Measurements from ENCODE around the gene CDCA3. TPM values are rescaled to one million over a fixed set of nuclear protein-coding genes. Genes with fewer than 3 reads are reported as not detected.
A peak's percentile ranks its signal among the peaks of the same experiment; 100 is the strongest.

Gene CDCA3
- total RNA-seq = 10 to 100 TPM; 74.6 to 83.8 TPM

DNA sequence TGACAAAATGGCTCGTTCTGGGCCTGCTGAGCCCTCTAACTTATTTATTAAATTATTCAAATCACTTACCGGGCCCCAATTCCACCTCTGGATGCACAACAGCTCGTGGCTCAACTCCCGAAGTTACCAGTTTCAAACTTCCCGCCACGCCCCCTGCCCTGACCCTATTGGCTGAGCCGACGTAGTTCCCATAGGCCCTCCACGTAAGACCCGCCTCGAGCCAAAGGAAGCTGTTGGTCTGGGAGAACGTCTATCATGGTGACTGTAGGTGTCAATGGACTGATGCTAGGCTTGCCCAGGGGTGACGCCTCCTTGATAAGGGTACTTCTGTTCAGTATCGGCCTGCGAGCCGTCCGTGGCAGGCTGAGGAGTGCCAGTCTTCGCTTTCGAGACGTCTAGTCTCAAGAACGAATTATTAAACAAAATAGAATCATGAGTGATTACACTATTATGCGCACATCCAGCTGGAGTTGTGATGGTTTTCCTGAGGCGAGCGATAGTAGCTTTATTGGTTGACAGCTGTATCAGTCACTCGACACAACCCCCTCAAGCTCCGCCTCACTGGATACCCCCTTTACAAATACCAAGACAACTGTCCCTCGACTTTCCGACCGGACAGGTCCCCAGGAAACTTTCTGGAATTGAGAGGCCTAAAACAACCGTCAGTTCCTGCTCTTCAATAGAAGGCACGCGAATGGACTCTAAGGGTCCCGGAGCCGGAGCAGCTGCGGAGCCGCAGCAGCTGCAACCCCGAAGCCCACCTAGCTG is at the start of gene CDCA3:
TSS of gene CDCA3 (minus strand) at position 134 of the 768 bp plus-strand sequence. CDS start 334 bp downstream, outside the sequence.
- DNase-seq (peak; percentile 98), ATAC-seq (peak; percentile 57)
- Mint-ChIP-seq H3K4me1 (ENCODE audit: low read depth) (peaks cover 29% of the 10 kb centered on the region), H3K9me3 (no peaks in the 10 kb centered on the region), H3K36me3 (ENCODE audit: low read depth) (peaks cover 33% of the 10 kb centered on the region), H3K27ac (peak within 1 kb of the TSS; percentile 98), H3K27me3 (no peaks in the 10 kb centered on the region), H3K4me3 (peak within 1 kb of the TSS; percentile 86)
- intact Hi-C loops (cut with micrococcal nuclease) = no loop called here
- CTCF ChIA-PET = interaction anchor here (0.8 to 7.2 kb wide), 21 partner anchors 9 to 386 kb away, joined by 3 to 124 read pairs (median 4); partner anchors contain the start of genes COPS7A, GNB3, MLF2 and P3H3
- no peak for TF ChIP-seq CTCF (IDR thresholded peaks at IDR 0.05)
- POLR2A ChIA-PET = interaction anchor here (0.5 to 11.4 kb wide), 17 partner anchors 9 to 317 kb away, joined by 3 to 218 read pairs (median 7); partner anchors contain the start of genes C12orf57, COPS7A, GAPDH and GNB3

- H3K27me3 Mint-ChIP-seq = no peaks in the 10 kb centered on the region
- no peak for TF ChIP-seq CTCF (IDR thresholded peaks at IDR 0.05)
- peaks cover 12% of the 10 kb centered on the region for H3K4me1 Mint-ChIP-seq (ENCODE audit: low read depth)
- H3K27ac Mint-ChIP-seq = no peak overlapping the region
- ChIA-PET CTCF (interaction anchor here (1.7 to 4.4 kb wide), 3 partner anchors 9 to 27 kb away, joined by 5 to 19 read pairs (median 11); partner anchors contain the start of gene SPSB2), POLR2A (interaction anchor here (0.8 to 1.5 kb wide), 4 partner anchors 9 to 44 kb away, joined by 3 to 4 read pairs (median 4); partner anchors contain the start of genes C12orf57 and RNU7-1)
- no peaks in the 10 kb centered on the region for H3K36me3 Mint-ChIP-seq (ENCODE audit: low read depth)
- DNase-seq = peak; percentile 60
- H3K4me3 Mint-ChIP-seq = no peak overlapping the region
- H3K9me3 Mint-ChIP-seq = no peaks in the 10 kb centered on the region
- no peak for ATAC-seq
- intact Hi-C loops (cut with micrococcal nuclease) = no loop called here
Measured at GRCh38 chr12:6899837-6900519, 48.9 kb upstream of the CDCA3 start.

- ChIA-PET CTCF (interaction anchor here (1.7 to 4.4 kb wide), 3 partner anchors 8 to 27 kb away, joined by 5 to 19 read pairs (median 11); partner anchors contain the start of gene SPSB2), POLR2A (interaction anchor here (0.8 to 1.5 kb wide), 4 partner anchors 8 to 44 kb away, joined by 3 to 4 read pairs (median 4); partner anchors contain the start of genes C12orf57 and RNU7-1)
- intact Hi-C loops (cut with micrococcal nuclease) = no loop called here
- no peak for ATAC-seq
- no peak for TF ChIP-seq CTCF (IDR thresholded peaks at IDR 0.05)
- H3K4me3 Mint-ChIP-seq = no peak overlapping the region
- no peak for DNase-seq
- H3K4me1 Mint-ChIP-seq (ENCODE audit: low read depth) = peaks cover 12% of the 10 kb centered on the region
- H3K27ac Mint-ChIP-seq = no peak overlapping the region
- no peaks in the 10 kb centered on the region for H3K9me3 Mint-ChIP-seq
- H3K36me3 Mint-ChIP-seq (ENCODE audit: low read depth) = no peaks in the 10 kb centered on the region
- H3K27me3 Mint-ChIP-seq = no peaks in the 10 kb centered on the region
Measured at GRCh38 chr12:6899427-6899826, 48.3 kb upstream of the CDCA3 start.

GRCh38 chr12:6896846-6897435 is 45.9 kb upstream of the CDCA3 start:
- no peaks in the 10 kb centered on the region for H3K9me3 Mint-ChIP-seq
- ChIA-PET CTCF (interaction anchor here (0.9 to 4.4 kb wide), 4 partner anchors 24 to 213 kb away, joined by 3 to 19 read pairs (median 4); partner anchors contain the start of gene SPSB2), POLR2A (interaction anchor here (0.8 to 1.0 kb wide), 2 partner anchors 17 to 30 kb away, joined by 3 to 4 read pairs; no protein-coding TSS in a partner anchor)
- DNase-seq (no peak), ATAC-seq (no peak)
- H3K36me3 Mint-ChIP-seq (ENCODE audit: low read depth) = peaks cover 2% of the 10 kb centered on the region
- H3K4me1 Mint-ChIP-seq (ENCODE audit: low read depth) = peaks cover 14% of the 10 kb centered on the region
- intact Hi-C loops (cut with micrococcal nuclease) = no loop called here
- no peak overlapping the region for H3K27ac Mint-ChIP-seq
- TF ChIP-seq CTCF (IDR thresholded peaks at IDR 0.05) = no peak
- no peaks in the 10 kb centered on the region for H3K27me3 Mint-ChIP-seq
- no peak overlapping the region for H3K4me3 Mint-ChIP-seq

Data from activated CD8-positive, alpha-beta T cell treated with anti-CD3 and anti-CD28 coated beads for 36 hours (primary cell).